Endodermal cell (in vitro differentiated cells): ENCODE measurements around the gene VTI1A. TPM values are rescaled to one million over a fixed set of nuclear protein-coding genes. Genes with fewer than 3 reads are reported as not detected.
"Not testable (repeated sequence)": the region's sequence is repeated elsewhere in the genome, so short reads cannot be mapped to it uniquely, and the experiment has no call there.

Experiments used
- DNase-seq: peaks from one replicate; pipeline ENCODE4 v3.0.0-alpha.2; 2017
- H3K27ac ChIP-seq: 2 replicates; pipeline ENCODE4 v1.5.1; 2013; ENCODE audit warnings: mild to moderate bottlenecking, low read depth, low read length, moderate library complexity
- H3K27me3 ChIP-seq: 2 replicates; pipeline ENCODE4 v1.6.1; 2013; ENCODE audit warnings: mild to moderate bottlenecking, low read length, moderate library complexity; ENCODE audit not compliant: insufficient read depth, control insufficient read depth, poor library complexity, severe bottlenecking
- H3K36me3 ChIP-seq: 2 replicates; pipeline ENCODE4 v1.7.0; 2013; ENCODE audit warnings: mild to moderate bottlenecking, low read length, moderate library complexity; ENCODE audit not compliant: control insufficient read depth, insufficient read depth
- H3K4me1 ChIP-seq: one replicate; pipeline ENCODE4 v1.7.0; 2013; ENCODE audit warnings: low read length; ENCODE audit not compliant: control insufficient read depth, insufficient read depth
- H3K4me3 ChIP-seq: 2 replicates; pipeline ENCODE4 v1.5.1; 2013; ENCODE audit warnings: mild to moderate bottlenecking, low read length, moderate library complexity
- H3K9ac ChIP-seq: 2 replicates; pipeline ENCODE4 v1.6.1; 2013; ENCODE audit warnings: mild to moderate bottlenecking, low read length, moderate library complexity; ENCODE audit not compliant: poor library complexity, severe bottlenecking; ENCODE audit errors: extremely low read depth
- H3K9me3 ChIP-seq: 2 replicates; pipeline ENCODE4 v1.6.1; 2013; ENCODE audit warnings: mild to moderate bottlenecking, low read length, moderate library complexity; ENCODE audit not compliant: control insufficient read depth
- H3K27ac Mint-ChIP-seq: 2 replicates; pipeline ENCODE4 v1.8.0; 2020; ENCODE audit warnings: mixed read lengths
- H3K27me3 Mint-ChIP-seq: 2 replicates; pipeline ENCODE4 v1.8.0; 2021; ENCODE audit warnings: mild to moderate bottlenecking, mixed read lengths; ENCODE audit not compliant: insufficient read depth
- H3K36me3 Mint-ChIP-seq: 2 replicates; pipeline ENCODE4 v1.8.0; 2020; ENCODE audit warnings: low read depth, mixed read lengths
- H3K4me1 Mint-ChIP-seq: 2 replicates; pipeline ENCODE4 v1.8.0; 2020; ENCODE audit warnings: mixed read lengths
- H3K4me3 Mint-ChIP-seq: 2 replicates; pipeline ENCODE4 v1.8.0; 2020; ENCODE audit warnings: mild to moderate bottlenecking, moderate library complexity, mixed read lengths
- H3K9me3 Mint-ChIP-seq: 2 replicates; pipeline ENCODE4 v1.8.0; 2020; ENCODE audit warnings: mild to moderate bottlenecking, mixed read lengths
- CTCF ChIP-seq: fragments of 200-600 bp; sonication (generic); conservative IDR thresholded peaks from 2 replicates; pipeline ENCODE4 v1.5.0; 2021; ENCODE audit warnings: antibody characterized with exemption, mild to moderate bottlenecking
- WGBS, 2 experiments: methylation state at CpG; one replicate each; pipeline versions ENCODE4 v1.1.5 to v1.1.7; 2013; ENCODE audit warnings: missing lambda C conversion rate in 2 of 2, mixed read lengths in 1 of 2; ENCODE audit not compliant: insufficient coverage in 1 of 2, insufficient read length in 1 of 2; 5-methylcytosine and 5-hydroxymethylcytosine counted together
- total RNA-seq, 2 donors: library from RNA; stranded (reverse); fragmentation: NEBNext Ultra II Directional in 1 of 2; extraction: Animal tissue kit (Norgen Biotek cat#: 25700) in 1 of 2; gene quantifications; 2 replicates in 1 of 2; 3 replicates in 1 of 2; pipeline ENCODE4 v1.2.1, GENCODE V29; 2021

VTI1A gene
- total RNA-seq, 2 donors from 2014 or later: 27.0 to 29.9 TPM

- H3K9ac ChIP-seq: no peak overlapping the region
- peaks cover 3% of the 10 kb centered on the region for H3K9me3 Mint-ChIP-seq
- peaks cover 42% of the 10 kb centered on the region for H3K36me3 ChIP-seq
- H3K27ac Mint-ChIP-seq: no peak overlapping the region
- no peak overlapping the region for H3K4me3 ChIP-seq
- H3K4me3 Mint-ChIP-seq: no peak overlapping the region
- no peaks in the 10 kb centered on the region for H3K4me1 ChIP-seq
- H3K36me3 Mint-ChIP-seq: peaks cover 36% of the 10 kb centered on the region
- WGBS, 2 experiments: 67 to 95% methylated on average over 1 to 4 of the region's 4 CpGs
- TF ChIP-seq CTCF: no peak
- DNase-seq: no peak
- H3K27me3 ChIP-seq: no peaks in the 10 kb centered on the region
- no peaks in the 10 kb centered on the region for H3K27me3 Mint-ChIP-seq
- H3K4me1 Mint-ChIP-seq: no peaks in the 10 kb centered on the region
- no peak overlapping the region for H3K27ac ChIP-seq
- peaks cover 12% of the 10 kb centered on the region for H3K9me3 ChIP-seq
These were observed 14.2 kb downstream of the VTI1A start for GRCh38 chr10:112461029-112461887.

GRCh38 chr10:112464074-112464473, 17.1 kb downstream of the VTI1A start:
- not testable (repeated sequence) for H3K27ac ChIP-seq, H3K4me3 ChIP-seq, H3K9me3 Mint-ChIP-seq, H3K27me3 Mint-ChIP-seq, DNase-seq, H3K4me3 Mint-ChIP-seq, H3K27ac Mint-ChIP-seq, H3K9ac ChIP-seq, H3K4me1 Mint-ChIP-seq, H3K27me3 ChIP-seq, H3K4me1 ChIP-seq
- H3K36me3 Mint-ChIP-seq: peaks cover 41% of the 10 kb centered on the region
- Histone ChIP-seq H3K36me3 (peaks cover 53% of the 10 kb centered on the region), H3K9me3 (peaks cover 12% of the 10 kb centered on the region)
- 85 to 92% methylated on average over 4 to 5 of the region's 5 CpGs for WGBS, 2 experiments

- H3K4me3 ChIP-seq: no peak overlapping the region
- TF ChIP-seq CTCF: no peak
- no peaks in the 10 kb centered on the region for H3K4me1 ChIP-seq
- peaks cover 3% of the 10 kb centered on the region for H3K9me3 Mint-ChIP-seq
- H3K27ac ChIP-seq: no peak overlapping the region
- no peaks in the 10 kb centered on the region for H3K4me1 Mint-ChIP-seq
- peaks cover 44% of the 10 kb centered on the region for H3K36me3 Mint-ChIP-seq
- H3K27ac Mint-ChIP-seq: no peak overlapping the region
- WGBS, 2 experiments: 100% methylated on average over 1 of the region's 3 CpGs; no CpG with 5 or more reads in 1 of the 2 experiments
- no peak for DNase-seq
- H3K9ac ChIP-seq: no peak overlapping the region
- no peaks in the 10 kb centered on the region for H3K27me3 ChIP-seq
- no peaks in the 10 kb centered on the region for H3K27me3 Mint-ChIP-seq
- H3K9me3 ChIP-seq: peaks cover 12% of the 10 kb centered on the region
- H3K4me3 Mint-ChIP-seq: no peak overlapping the region
- peaks cover 53% of the 10 kb centered on the region for H3K36me3 ChIP-seq
These were observed 18.4 kb downstream of the VTI1A start for GRCh38 chr10:112465299-112465883.
